GM21447 (cell line): Measurements from ENCODE around the gene LRP1B.

Experiments used
- ATAC-seq: cut with Tn5 transposase; IDR thresholded peaks from one replicate; pipeline ENCODE4 v1.9.1; 2021; ENCODE audit not compliant: unreplicated experiment

LRP1B gene

DNA sequence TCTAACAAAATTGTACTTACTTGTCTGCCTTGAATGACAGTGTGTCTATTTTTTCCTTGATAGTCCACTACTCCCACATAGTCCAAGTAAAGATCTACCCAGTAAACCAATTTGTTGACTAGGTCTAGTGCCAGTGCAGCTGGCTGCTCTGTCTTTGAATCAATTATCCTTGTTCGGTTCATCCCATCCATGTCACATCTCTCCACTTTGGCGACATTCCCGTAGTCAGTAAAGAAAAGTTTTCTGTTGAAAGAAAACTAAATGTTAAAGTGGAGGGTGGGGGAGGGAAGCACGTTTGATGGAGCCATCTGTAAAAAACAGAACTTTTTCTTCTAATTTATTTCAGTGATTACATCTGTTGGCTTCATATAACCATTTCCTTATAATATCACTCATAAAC is 1068.8 kb downstream of the LRP1B start:
- no peak for ATAC-seq

DNA sequence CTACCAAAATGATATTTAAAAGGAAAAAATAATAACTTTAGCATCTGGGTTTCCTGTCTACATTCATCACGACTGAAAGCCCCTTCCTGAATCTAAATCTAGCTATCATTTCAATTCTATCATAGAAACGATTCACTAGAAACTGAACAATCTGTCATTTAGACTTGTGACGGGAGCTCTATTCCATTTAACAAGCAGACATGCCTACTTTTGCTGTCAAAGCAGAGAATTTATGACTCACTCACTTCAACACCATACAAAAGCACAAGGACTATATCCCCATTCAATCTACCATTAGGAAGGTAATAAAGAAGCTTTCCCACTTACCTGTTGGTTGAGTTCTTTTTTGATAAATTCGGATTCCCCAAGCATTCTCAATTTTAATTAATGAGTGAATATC is 1072.3 kb downstream of the LRP1B start:
- ATAC-seq, result no peak

DNA sequence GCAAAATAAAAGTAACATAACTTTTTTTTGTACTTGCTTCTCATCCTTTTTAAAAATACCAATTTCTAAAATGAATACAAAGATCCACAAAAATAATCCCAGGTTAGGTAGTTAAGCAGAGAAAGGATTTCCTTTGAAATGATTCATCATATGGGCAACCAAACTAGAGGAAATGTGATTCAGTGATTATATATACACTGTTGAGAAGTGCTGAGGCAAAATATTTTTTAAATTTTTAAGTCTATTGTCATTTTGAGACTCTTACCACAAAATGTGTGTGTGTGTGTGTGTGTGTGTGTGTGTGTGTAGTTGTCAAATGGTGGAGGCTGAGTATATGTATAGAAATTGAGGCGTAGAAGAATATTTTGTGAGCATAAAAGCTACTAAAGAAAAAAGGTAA is 1075.3 kb downstream of the LRP1B start:
- no peak for ATAC-seq

DNA sequence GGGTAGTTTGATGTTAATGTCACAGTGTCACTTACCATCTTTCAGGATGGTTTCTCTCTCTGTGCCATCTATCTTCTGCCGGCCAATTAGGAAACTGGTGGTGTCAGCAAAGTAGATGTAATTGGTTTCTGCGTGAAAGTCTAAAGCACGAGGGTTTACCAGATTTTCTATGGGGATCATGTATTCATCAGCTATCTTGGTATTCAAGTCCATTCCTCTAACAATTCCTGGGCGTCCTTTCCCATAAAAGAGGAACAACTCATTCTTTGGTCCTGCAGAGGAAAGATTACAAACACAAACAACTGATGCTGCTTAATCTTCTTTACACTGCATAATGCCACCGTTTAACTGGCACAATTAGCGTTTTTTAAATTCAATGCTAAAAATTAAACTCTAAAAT is 1081.9 kb downstream of the LRP1B start:
- ATAC-seq, result no peak

DNA sequence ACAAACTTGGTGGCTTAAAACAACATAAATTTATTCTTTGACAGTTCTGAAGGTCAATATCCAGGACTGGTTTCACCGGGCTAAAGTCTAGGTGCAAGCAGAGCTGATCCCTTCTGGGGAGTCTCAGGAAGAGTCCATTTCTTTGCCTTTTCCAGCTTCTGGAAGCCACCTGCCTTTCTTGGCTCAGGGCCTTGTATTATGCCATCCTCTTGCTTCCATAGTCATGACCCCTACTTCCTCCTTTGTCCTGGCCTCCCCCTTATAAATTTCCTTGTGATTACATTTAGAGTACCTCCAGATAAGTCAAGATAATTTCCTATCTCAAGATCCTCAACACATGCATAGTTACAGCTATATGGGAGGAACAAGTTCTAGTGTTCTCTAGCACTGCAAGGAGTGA is 1089.5 kb downstream of the LRP1B start:
- no peak for ATAC-seq

DNA sequence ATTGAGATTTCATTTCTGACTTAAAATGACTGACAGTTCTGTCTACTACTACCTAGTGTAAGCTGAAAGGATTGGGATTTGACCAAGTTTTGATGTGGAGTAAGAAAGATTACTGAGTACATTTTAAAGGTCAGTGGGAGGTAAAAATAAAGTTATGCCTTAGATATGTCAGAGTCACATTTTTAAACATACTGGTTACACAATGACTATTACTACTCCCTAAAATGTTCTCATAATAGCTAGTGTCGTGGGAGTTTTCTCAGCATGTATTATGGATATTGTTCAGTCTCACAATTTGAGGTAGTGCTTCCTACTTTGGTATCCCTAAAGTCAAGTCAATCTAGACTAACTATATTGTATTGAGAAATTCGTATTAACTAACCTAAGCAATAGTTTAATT is 1092.5 kb downstream of the LRP1B start:
- no peak for ATAC-seq

DNA sequence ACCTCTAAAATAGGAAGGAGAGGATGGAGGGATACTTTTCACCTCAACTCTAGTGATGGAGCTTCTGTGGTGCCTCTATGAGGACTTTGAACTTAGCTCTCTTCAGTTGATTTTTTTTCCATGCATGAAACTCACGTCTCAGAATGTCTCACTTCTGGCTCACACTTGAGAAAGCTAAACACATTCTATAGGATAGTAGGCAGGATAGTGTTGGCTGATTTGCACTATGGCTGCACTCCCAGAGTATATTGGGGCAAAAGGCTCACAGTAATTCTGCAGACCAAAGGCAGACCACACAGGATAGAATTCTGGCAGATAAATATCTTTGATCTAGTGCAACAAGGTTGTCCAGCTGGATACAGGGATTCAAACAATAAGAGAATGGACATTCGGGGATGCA is 1093.5 kb downstream of the LRP1B start:
- no peak for ATAC-seq

DNA sequence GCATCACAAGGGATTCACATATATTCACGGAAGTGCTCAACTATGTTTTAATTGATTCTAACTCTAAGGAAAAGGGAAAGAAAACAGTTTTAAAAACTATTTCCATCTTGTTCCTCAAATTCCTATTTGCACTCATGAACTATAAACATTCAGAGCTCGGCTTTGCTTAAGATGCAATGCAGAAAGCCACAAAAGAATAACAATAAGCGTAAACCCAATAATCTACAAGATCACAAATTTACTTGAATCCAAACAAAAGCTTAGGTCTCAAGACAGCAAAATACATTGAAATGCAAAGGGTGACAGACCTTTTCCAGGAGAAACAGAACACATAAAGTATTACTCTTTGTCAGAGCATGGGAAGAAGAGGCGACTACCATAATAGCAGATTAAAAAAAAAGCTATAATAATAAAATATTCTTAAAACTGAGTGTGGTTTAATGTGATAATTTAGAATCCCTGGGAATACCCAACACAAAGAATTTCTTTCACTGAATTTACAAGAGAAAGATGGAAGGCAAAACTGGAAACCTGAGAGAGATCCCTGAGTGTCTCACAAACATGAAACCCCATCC is 1094.9 kb downstream of the LRP1B start:
- ATAC-seq, result no peak

DNA sequence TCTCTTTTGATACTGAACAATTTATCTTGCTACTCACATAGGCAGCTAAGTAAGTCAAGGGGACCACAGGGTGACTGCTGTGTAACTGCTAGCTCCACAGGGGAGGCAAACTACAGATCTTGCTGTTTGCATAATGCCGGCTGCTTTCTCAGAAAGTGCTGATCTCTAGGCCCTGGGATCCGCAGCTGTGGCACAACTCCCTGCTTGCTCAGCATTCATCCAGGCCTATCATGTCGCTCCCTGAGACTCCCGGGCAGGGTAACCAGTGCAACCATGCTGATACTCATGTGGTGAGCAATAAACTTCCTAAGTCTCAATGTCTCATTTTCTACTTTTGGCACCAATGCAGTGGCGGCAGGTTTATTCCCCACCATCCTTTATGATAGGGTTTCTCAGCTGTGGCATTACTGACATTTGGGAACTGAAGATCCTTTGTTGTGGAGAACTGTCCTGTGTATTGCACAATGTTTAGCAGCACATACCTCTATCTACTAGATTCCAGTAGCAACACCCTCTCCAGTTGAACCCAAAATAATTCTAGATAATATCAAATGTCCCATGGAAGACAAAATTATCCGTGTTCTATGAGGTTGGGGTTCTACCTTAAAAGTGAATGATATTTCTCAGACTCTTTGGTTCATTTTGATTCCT is 1101.3 kb downstream of the LRP1B start:
- no peak for ATAC-seq

DNA sequence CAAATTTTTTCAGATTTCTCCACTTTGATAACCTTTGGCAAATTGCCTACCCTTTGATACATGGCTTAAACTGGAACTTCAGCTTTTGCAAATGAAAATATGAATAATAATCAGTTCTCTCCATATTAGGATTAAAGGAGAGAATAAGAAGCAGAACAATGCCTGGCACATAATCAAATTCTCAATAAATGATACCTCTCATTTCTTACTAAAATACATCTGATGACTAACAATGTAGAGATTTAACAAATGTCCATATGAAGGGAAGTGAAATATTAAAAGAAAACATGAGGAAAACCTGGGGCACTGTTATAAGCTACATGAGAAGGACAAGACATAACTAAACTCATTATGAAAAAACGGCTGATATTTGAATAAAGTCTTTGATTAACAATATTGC is 1103.6 kb downstream of the LRP1B start:
- ATAC-seq, result no peak

DNA sequence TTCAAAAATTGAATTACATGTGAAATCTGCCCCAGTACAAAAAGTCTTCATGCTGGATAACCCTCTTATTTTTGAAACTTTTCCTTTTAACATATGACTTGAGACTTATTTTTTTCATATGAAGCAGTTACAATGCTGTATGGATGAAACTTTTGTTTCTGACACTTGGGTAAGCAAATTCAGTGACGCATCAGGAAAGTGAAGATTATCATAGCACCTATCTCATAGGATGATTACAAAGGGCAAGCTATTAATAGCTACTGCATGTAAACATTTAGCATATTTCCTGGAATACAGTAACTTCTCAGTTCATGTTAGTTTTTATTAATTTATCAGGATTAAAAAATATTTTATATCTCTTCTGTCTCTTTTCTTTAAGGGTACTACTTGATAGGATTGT is 1109.2 kb downstream of the LRP1B start:
- no peak for ATAC-seq

DNA sequence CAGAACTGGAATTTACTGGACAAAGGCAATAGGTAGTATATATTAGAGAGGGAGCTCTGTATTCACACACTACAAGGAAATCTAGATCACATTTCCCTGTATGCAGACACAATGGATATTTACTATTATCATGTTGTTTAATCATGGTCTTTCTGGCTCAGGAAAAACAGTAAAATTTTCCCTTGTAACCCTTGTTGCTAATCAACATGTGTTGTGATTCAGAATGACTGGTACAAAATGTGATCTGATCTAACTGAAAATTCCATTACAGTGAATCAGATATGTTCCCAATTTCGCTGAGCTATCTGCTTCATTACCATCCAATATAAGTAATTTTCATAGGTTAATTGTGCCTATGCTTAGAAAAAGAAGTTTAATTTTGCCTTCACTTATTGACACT is 1109.7 kb downstream of the LRP1B start:
- ATAC-seq, result no peak

DNA sequence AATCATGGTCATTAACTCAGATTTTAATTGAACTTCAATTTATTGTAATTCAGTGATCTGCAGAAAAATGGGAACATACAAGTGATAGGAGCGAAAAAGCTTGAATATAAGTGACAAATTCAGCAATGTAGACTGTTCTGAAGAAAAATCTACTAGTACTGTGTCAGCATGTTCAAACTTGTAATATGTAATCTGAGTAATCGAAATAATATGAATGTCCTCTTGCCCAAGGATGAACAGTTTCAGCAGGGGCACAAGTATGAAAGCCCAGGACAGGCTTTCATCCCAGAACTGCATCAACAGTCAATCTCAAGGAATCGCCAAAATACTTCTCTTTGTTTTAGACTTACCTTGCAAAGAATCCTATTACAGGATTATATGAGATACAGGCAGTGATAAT is 1110.5 kb downstream of the LRP1B start:
- ATAC-seq, result no peak

DNA sequence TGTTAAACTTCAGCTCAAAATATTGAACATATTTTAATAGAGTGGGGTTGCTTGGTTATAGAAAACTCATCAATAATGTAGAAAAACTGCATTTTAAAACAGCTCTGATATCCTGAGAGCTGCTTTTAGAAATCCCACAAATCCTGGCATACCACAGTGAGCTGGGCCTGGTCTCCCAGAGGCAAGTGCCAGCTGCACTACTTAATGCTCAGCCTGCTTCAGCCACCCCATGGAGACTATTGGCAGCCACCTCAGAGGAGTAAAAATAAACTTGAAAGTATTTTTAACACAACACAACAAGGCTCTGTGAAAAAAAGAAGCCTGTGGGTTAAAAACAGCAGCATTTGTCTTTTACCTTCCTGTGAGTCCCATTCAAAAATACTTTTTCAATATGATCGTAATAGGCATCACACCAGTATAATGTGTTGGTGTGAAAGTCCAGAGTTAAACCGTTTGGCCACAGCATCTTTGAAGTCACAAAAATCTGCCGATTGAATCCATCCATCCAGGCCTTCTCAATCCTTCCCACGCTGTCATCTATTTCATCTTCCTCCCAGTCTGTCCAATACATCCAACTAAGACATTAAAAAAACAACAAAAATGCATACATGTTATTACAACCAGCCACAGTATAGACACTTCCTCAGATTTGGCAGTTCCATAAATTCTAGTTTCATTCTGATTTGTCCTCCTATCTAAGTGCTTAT is 1115.3 kb downstream of the LRP1B start:
- ATAC-seq, result no peak

DNA sequence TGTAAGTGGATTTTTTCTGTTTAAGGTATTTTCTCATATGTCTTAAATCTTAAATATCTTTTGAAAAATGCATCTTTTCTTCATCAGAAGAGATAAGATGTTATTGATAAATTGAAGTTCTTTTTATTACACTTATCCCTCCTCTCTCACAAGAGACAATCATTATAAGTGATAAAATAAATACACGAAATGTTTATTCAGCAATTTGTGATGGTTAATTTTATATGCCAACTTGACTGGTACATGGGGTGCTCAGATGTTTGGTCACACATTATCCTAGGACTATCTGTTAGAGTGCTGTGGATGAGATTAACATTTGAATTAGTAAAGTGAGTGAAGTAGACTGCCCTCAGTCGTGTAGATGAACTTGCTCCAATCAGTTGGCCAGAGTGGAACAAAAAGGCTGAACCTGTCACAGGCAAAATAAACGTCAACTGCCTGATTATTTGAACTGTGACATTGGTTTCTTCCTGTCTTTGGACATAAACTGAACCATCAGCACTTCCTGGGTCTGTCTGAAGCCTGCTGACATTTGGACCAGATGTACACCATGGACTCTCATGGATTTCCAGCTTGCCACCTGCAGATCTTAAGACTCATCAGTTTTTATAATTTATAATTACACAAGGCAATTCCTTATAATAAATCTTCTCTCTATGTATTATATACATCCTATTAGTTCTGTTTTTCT is 1126.7 kb downstream of the LRP1B start:
- no peak for ATAC-seq

DNA sequence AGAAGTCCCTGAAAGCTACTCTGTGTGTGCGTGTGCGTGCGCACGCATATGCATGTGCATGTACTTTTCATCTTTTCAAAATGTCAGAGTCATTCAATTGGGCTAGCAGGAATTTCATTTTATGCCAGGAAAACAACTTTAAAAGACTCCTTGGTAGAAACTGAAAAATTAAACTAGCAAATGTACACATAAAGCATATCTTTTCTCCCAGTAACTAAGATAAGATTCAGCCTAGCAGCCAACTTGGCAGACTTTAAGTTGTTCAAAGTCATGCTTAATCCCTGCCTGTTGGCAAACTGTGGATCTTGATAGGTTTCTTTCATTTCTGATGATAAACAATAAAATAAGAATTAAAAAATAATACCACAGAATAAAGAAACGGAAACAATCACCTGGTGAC is 1129.1 kb downstream of the LRP1B start:
- ATAC-seq, result no peak

DNA sequence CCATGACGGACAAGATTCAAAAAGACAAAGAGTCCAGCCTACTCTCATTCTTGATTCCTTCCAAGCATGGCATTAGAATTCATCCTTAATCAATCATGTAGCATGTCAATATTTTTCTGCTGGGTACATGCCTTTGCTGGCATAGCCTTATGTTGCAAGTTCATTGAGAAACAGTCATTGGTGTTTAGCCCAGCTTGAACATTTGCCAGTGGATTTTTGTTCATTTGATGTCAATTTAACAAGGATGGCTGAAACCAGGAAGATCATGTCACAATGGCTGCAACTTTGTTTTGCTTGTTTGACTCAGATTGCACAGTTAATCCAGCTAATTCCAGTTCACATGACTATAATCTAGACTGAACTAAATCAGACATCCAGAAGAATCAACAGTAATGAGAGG is 1132.2 kb downstream of the LRP1B start:
- no peak for ATAC-seq

DNA sequence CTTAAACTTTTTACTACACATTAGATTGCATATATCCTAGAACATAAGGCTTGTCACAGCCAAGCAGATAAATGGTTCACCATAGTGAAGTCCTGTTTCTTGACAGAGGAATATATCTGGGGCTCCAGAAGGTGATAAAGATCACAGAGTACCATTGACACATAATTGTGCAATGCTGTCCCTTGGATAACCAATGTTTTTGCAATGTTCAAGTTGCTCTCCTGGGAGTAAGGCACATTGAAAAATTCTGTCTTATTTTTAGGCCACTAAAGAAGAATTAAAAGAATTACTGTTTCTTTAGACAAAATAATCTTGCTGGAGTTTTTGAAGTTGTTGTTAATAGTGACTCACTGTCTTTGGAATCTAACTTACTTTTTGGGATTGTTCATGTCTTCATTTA is 1132.8 kb downstream of the LRP1B start:
- no peak for ATAC-seq

DNA sequence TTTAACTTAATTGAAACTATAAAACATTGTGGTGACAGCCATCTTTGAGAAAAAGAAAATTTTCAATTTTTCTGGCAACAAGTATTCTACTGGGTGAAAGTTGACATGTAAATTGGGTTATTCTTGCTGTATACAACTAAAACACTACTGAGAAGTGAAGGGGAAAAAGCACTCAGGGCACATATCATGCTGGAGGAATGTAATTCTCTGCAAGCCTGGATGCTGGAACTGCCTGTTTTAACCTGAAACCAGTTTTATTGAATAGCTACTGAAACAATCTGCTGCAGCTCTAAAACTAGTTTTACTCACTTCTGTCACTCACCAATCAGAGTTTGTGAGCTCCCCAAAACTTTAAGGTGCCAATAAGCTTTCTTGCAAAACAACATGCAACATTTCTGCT is 1136.0 kb downstream of the LRP1B start:
- ATAC-seq, result no peak

DNA sequence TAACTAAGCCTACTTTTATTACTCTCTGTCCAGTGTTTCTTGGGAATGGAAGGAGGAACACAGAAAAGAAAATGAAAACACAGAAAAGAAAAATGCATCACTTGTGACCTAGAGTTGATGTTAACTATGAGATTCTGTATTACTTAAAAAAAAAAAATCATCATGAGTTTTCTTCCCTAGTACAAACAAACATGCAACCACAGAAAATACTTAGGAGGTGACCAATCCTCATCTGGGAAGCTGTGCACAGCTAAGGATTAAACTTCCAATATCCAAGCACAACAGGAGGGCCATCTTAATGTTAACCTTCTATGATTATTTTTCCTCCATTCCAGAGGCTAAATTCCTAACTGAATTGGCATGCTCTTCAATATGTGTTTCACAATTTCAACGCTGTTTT is 1140.4 kb downstream of the LRP1B start:
- no peak for ATAC-seq

DNA sequence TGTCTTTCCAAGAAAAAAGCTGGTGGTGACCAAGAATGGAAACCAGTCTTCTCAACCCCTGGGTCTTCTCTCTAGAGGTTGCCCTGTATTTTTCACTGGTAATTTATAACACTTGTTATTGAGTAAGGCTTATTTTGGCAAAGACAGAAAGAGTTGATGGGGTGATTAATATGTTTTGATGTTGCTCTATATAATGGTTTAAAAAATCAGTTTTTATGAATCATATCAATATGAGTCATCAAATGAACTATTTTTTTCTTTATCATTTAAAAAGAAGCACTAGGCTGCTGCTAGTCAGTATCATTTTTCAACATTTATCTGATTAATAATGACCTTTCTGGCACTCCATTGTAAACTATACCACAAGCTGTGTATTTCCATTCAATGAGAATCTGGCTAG is 1142.2 kb downstream of the LRP1B start:
- ATAC-seq, result no peak

DNA sequence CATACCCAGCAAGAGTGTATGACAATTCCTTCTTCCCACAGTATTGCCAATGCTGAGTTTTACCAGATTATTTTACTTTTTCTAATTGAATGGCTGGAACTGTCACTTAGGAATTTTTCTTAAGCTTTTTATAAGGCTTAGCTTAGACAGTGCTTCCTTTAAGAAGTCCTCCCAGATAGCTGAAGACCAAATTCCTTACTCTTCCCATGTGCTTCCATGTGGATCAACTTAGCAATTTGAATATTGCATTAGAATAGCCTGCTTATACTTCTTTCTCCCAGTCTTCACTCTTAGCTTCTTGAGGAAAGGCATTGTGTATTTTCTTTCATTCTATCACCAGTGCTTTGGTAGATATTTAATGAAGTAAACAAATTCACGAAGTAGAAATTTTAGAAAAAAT is 1144.4 kb downstream of the LRP1B start:
- no peak for ATAC-seq
